CD4-positive, alpha-beta T cell (primary cell): Measurements from ENCODE around the gene POPDC2. TPM values are rescaled to one million over a fixed set of nuclear protein-coding genes. Genes with fewer than 3 reads are reported as not detected.

Experiments
- ATAC-seq: fragments of 200-7000 bp; cut with Tn5 transposase; one replicate; pipeline ENCODE4 v1.10.0; 2022; ENCODE audit warnings: mild to moderate bottlenecking; ENCODE audit not compliant: poor library complexity
- CTCF ChIA-PET: fragments of 350-600 bp; sonication (Branson Sonifier 250); formaldehyde crosslinking; loops from one replicate; lab custom pipeline; 2021; ENCODE audit warnings: antibody characterized with exemption, inconsistent platforms; lab: Charles Lee
- POLR2A ChIA-PET: fragments of 350-600 bp; sonication (Branson Sonifier 250); formaldehyde crosslinking; loops from one replicate; lab custom pipeline; 2021; ENCODE audit warnings: antibody characterized with exemption, inconsistent platforms; lab: Charles Lee
- DNase-seq, 14 experiments: peaks; one replicate each; pipeline ENCODE4 v3.0.0-alpha.2; 2013 to 2020; ENCODE audit warnings: mixed read lengths in 2 of 14
- H3K27ac ChIP-seq, 2 donors: one replicate each; pipeline versions ENCODE4 v1.5.1 to v1.7.0; 2013; ENCODE audit warnings: low read length in 2 of 2, low read depth in 1 of 2, mild to moderate bottlenecking in 1 of 2
- H3K27me3 ChIP-seq, 2 experiments: 1 replicate in 1 of 2; 2 replicates in 1 of 2; pipeline versions ENCODE4 v1.6.1 to v1.7.0; 2013; ENCODE audit warnings: low read length in 2 of 2, control low read depth in 1 of 2, mild to moderate bottlenecking in 1 of 2, moderate library complexity in 1 of 2; ENCODE audit not compliant: insufficient read depth in 2 of 2, control insufficient read depth in 1 of 2
- H3K36me3 ChIP-seq: one replicate; pipeline ENCODE4 v1.6.1; 2013; ENCODE audit warnings: low read length, control low read depth; ENCODE audit not compliant: insufficient read depth
- H3K4me1 ChIP-seq: one replicate; pipeline ENCODE4 v1.6.1; 2013; ENCODE audit warnings: low read length, control low read depth; ENCODE audit not compliant: insufficient read depth
- H3K4me3 ChIP-seq: one replicate; pipeline ENCODE4 v1.5.1; 2013; ENCODE audit warnings: mild to moderate bottlenecking, low read length, moderate library complexity
- H3K9me3 ChIP-seq, 2 experiments: 1 replicate in 1 of 2; 2 replicates in 1 of 2; pipeline versions ENCODE4 v1.6.1 to v1.7.0; 2013; ENCODE audit warnings: low read length in 2 of 2, mild to moderate bottlenecking in 2 of 2, control low read depth in 1 of 2, moderate library complexity in 1 of 2; ENCODE audit not compliant: control insufficient read depth in 1 of 2, insufficient read depth in 1 of 2
- H3K27ac Mint-ChIP-seq: one replicate; pipeline ENCODE4 v1.8.0; 2020; ENCODE audit warnings: mixed read lengths
- H3K27me3 Mint-ChIP-seq: one replicate; pipeline ENCODE4 v1.8.0; 2021; ENCODE audit warnings: mixed read lengths
- H3K36me3 Mint-ChIP-seq: one replicate; pipeline ENCODE4 v1.8.0; 2021; ENCODE audit warnings: low read depth, mixed read lengths
- H3K4me1 Mint-ChIP-seq: one replicate; pipeline ENCODE4 v1.8.0; 2021; ENCODE audit warnings: low read depth, mixed read lengths
- H3K4me3 Mint-ChIP-seq: one replicate; pipeline ENCODE4 v1.8.0; 2020; ENCODE audit warnings: mild to moderate bottlenecking, mixed read lengths
- H3K9me3 Mint-ChIP-seq: one replicate; pipeline ENCODE4 v1.8.0; 2020; ENCODE audit warnings: mixed read lengths
- CTCF ChIP-seq: fragments of 200-600 bp; IDR thresholded peaks from one replicate; pipeline ENCODE4 v1.8.0; 2022; ENCODE audit warnings: antibody characterized with exemption, mild to moderate bottlenecking
- intact Hi-C, 2 experiments: fragments of 100-400 bp; cut with DNase I in 1 of 2; cut with micrococcal nuclease in 1 of 2; formaldehyde crosslinking; loops; one replicate each; pipeline versions ENCODE4 v1.15.1 to v1.9.0; 2023 to 2025; cut with DNase I, micrococcal nuclease
- total RNA-seq, 174 experiments: library from RNA in 2 of 174; stranded (reverse) in 2 of 174; gene quantifications; one replicate each; pipeline ENCODE4 v1.2.3 and lab custom pipeline; 2021 to 2026

Gene POPDC2
- total RNA-seq, 2 experiments from 2014 or later, result 2.6 to 3.5 TPM

GRCh38 chr3:119608405-119609000 lies 51.9 kb downstream of the POPDC2 start:
- DNase-seq (no peak), ATAC-seq (no peak)
- no peaks in the 10 kb centered on the region for H3K36me3 ChIP-seq
- H3K27ac ChIP-seq, result no peak overlapping the region
- H3K9me3 ChIP-seq, result no peaks in the 10 kb centered on the region
- Mint-ChIP-seq H3K27ac (no peak overlapping the region), H3K4me3 (no peak overlapping the region), H3K27me3 (peaks cover 19% of the 10 kb centered on the region), H3K36me3 (no peaks in the 10 kb centered on the region), H3K9me3 (no peaks in the 10 kb centered on the region), H3K4me1 (no peaks in the 10 kb centered on the region)
- no peak for TF ChIP-seq CTCF
- no peaks in the 10 kb centered on the region for H3K4me1 ChIP-seq
- POLR2A ChIA-PET, result no interaction called here
- H3K27me3 ChIP-seq, result peaks cover 0 to 2% of the 10 kb centered on the region in 2 experiments
- CTCF ChIA-PET, result no interaction called here
- intact Hi-C loops, result no loop called here
- no peak overlapping the region for H3K4me3 ChIP-seq

- Histone ChIP-seq H3K4me1 (peaks cover 9% of the 10 kb centered on the region), H3K27me3 (no peaks in the 10 kb centered on the region), H3K27ac (no peak overlapping the region), H3K9me3 (peaks cover 0 to 3% of the 10 kb centered on the region in 2 experiments), H3K4me3 (no peak overlapping the region), H3K36me3 (no peaks in the 10 kb centered on the region)
- H3K27me3 Mint-ChIP-seq, result peaks cover 10% of the 10 kb centered on the region
- no peaks in the 10 kb centered on the region for H3K36me3 Mint-ChIP-seq
- no peak for ATAC-seq
- ChIA-PET POLR2A (no interaction called here), CTCF (no interaction called here)
- no peaks in the 10 kb centered on the region for H3K9me3 Mint-ChIP-seq
- no peaks in the 10 kb centered on the region for H3K4me1 Mint-ChIP-seq
- no peak for DNase-seq
- no peak for TF ChIP-seq CTCF
- intact Hi-C loops, result no loop called here
- no peak overlapping the region for H3K4me3 Mint-ChIP-seq
- H3K27ac Mint-ChIP-seq, result no peak overlapping the region
These were observed 55.5 kb downstream of the POPDC2 start for GRCh38 chr3:119604878-119605277.

- peaks cover 9% of the 10 kb centered on the region for H3K4me1 ChIP-seq
- H3K4me1 Mint-ChIP-seq, result no peaks in the 10 kb centered on the region
- no peaks in the 10 kb centered on the region for H3K36me3 Mint-ChIP-seq
- no peaks in the 10 kb centered on the region for H3K36me3 ChIP-seq
- ChIA-PET POLR2A (no interaction called here), CTCF (no interaction called here)
- no peaks in the 10 kb centered on the region for H3K9me3 Mint-ChIP-seq
- no peak for TF ChIP-seq CTCF
- no peaks in the 10 kb centered on the region for H3K27me3 ChIP-seq
- DNase-seq, result no peak
- H3K27ac ChIP-seq, result no peak overlapping the region
- H3K9me3 ChIP-seq, result peaks cover 0 to 3% of the 10 kb centered on the region in 2 experiments
- H3K4me3 Mint-ChIP-seq, result no peak overlapping the region
- ATAC-seq, result no peak
- no peak overlapping the region for H3K4me3 ChIP-seq
- H3K27ac Mint-ChIP-seq, result no peak overlapping the region
- no peaks in the 10 kb centered on the region for H3K27me3 Mint-ChIP-seq
- intact Hi-C loops, result no loop called here
These were observed 57.7 kb downstream of the POPDC2 start for GRCh38 chr3:119602676-119603075.
